HS-5 (cell line): ENCODE results near the gene MAJIN.

Experiments
- DNase-seq: peaks from one replicate; pipeline ENCODE4 v3.0.0-alpha.2; 2012; ENCODE audit warnings: low read depth

Gene MAJIN

GRCh38 chr11:64892411-64892831, 79.5 kb downstream of the MAJIN start:
- no peak for DNase-seq

GRCh38 chr11:64891880-64892279, 80.0 kb downstream of the MAJIN start:
- no peak for DNase-seq

- DNase-seq = no peak
Observed at GRCh38 chr11:64891215-64891848, 80.6 kb downstream of the MAJIN start.

- no peak for DNase-seq
Observed at GRCh38 chr11:64890522-64890939, 81.4 kb downstream of the MAJIN start.

DNA sequence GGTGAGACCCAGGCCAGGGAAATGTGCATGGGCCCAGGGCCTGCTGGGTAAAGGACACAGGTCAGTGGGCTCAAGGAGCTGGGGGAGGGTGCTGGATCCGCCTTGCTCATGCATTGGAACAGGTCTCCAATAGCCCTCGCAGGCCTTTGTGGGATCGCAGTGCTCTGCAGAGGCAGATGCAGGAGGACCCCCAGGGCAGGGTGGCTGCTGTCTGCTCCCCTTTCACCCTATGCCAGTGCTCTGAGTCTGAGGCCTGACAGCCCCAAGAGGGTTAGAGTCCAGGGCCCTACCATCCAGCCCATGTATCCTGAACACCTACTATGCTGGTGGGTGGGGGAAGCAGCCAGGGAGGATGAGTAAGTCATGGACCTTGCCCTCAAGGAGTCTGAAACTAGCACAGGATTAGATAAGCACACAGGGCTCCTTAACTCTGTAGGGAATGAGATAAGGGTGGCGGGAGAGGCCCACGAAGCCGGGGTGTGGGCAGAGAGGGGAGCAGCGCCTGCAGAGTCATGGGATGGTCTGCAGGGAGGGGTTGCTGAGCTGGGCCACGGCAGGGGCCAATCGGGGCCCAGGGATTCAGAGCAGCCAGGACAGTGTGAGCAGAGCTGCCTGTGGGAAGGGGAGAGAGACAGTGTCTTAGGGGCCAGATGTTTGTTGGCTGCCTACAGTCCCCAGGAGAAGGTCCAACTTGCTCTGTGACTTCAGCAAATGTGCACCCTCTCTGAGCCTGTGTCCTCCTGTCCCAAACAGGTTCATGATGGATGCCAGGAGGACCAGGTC, 83.0 kb downstream of the MAJIN start:
- DNase-seq = no peak

- no peak for DNase-seq
Observed at GRCh38 chr11:64888406-64888728, 83.5 kb downstream of the MAJIN start.
